GM19023 (cell line): ENCODE data around the gene ZSCAN5A.
"Not testable (repeated sequence)": the region's sequence is repeated elsewhere in the genome, so short reads cannot be mapped to it uniquely, and the experiment has no call there.

Experiments
- ATAC-seq: cut with Tn5 transposase; IDR thresholded peaks from one replicate; pipeline ENCODE4 v1.9.1; 2021; ENCODE audit warnings: mild to moderate bottlenecking, moderate library complexity; ENCODE audit not compliant: unreplicated experiment

ZSCAN5A gene

GRCh38 chr19:56315077-56315828 lies 614 bp upstream of the ZSCAN5A start:
- peak; percentile 81 for ATAC-seq

DNA sequence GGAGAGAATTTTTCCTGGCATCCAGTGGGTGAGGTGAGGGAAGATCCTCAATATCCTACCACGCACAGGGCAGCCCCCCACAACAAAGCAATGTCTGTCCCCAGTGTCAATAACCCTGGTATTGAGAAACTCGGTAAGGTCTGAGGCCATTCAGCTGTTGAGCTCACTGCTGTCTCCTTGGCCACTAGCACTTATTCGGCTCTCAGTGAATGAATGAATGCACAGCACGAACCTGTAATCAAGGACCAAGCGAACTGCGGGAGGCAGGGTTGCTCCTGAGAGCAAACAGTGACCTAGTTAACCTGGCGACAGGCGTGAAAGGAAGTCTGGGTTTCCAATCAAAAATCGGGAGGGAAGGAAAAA lies 640 bp downstream of the ZSCAN5A start:
- ATAC-seq, result no peak

DNA sequence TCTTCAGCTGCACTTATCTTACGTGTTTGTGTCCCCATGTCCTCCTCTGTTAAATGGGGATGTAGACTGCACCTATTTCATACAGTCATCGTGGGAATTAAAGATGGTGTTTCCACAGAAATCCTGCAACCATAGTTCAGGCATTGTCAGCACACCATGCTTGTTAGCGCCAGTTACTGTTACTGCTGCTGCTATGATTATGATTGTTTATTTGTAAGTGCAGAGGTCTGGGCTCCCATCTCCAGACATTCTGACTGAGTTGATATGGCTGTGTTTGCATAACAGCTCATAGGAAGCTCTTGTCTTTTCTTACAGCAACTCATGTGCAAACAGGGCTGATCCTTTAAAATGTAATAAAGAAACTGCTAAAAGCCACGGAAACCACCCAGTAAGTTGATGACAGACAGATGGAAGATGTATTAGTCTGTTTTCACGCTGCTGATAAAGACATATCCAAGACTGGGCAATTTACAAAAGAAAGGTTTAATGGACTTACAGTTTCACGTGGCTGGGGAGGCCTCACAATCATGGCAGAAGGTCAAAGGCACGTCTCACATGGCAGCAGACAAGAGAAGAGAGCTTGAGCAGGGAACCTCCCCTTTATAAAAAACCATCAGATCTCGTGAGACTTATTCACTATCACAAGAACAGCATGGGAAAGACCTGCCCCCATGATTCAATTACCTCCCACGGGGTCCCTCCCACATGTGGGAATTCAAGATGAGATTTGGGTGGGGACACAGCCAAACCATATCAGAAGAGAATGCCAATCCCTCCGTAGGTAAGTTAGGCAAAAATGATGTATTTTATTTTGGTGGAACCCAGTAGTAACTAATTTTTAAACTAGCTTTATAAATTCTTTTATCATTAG lies 1.6 kb downstream of the ZSCAN5A start:
- ATAC-seq, result no peak

GRCh38 chr19:56312342-56312741 lies 2.3 kb downstream of the ZSCAN5A start:
- ATAC-seq, result no peak

DNA sequence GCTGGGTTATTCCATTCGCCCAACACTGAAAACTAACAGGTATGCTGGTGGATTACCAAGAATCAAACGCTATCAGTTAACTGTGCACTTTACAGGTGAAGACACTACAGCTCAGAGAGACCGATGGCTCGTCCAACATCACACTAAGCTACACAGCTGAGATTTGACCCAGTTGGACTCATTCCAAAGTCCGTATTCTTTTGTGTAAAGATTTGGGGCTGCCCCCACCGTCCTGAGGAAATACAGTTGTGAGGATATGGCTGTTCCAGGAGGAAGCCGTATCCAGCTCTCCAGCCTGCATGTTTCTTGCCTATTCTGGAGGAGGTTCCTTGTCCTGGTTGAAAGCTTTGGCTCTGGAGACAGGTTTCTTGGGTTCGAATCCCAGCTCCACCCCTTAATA lies 4.2 kb downstream of the ZSCAN5A start:
- ATAC-seq, result no peak

GRCh38 chr19:56309511-56310185 lies 5.0 kb downstream of the ZSCAN5A start:
- ATAC-seq, result no peak

DNA sequence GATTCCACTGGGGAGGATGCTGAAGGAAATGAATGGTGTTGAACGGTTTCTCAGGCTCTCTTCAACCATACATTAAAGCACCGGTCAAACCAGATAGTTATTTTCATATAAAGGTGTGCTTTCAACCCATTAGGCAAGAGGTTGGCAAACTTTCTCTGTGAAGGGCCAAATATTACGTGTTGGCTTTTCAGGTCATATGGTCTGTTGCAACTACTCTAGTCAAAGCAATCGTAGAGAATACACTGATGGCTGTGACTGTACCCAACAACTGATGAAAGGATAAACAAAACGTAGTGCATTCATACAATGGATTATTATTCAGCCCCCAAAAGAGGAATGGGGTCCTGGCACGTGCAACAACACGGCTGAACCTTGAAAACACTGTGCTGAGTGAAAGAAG lies 5.8 kb downstream of the ZSCAN5A start:
- ATAC-seq, result no peak

DNA sequence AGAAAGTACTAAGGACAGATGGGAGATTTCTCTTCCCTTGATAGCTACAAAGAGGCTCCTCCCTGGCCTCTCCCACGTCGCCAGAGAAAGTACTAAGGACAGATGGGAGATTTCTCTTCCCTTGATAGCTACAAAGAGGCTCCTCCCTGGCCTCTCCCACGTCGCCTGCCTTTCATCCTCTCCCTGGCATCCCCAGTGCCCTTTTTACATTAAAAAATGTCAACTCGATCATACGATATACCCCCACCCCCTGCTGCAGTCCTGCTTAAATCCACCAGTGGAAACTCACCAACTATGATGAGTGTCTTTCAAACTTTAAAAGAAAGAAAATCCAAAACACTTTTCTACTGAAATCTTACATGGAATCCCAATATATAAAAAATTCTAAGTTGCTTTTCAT lies 7.6 kb downstream of the ZSCAN5A start:
- ATAC-seq, result not testable (repeated sequence)

GRCh38 chr19:56306016-56306415 lies 8.6 kb downstream of the ZSCAN5A start:
- ATAC-seq, result no peak

DNA sequence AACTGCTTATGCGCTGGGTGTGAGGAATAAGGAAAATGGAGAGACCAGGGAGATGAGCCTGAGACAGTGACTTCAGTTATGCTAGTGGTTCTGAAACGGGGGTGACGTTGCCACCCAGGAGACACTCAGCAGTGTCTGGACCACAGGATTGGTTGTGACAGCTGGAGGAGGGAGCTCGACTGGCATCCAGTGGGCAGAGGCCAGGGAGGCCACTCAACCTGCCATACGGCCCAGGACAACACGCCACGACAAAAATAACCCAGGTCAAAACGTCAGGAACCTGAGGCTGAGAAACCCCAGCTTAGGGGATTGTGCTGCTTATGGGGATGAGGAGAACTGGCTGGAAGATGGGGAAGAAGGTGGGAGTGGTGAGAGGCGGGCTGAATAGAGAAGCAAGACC lies 10.4 kb downstream of the ZSCAN5A start:
- ATAC-seq, result no peak

- no peak for ATAC-seq
These were observed 12.6 kb downstream of the ZSCAN5A start for GRCh38 chr19:56301886-56302620.

DNA sequence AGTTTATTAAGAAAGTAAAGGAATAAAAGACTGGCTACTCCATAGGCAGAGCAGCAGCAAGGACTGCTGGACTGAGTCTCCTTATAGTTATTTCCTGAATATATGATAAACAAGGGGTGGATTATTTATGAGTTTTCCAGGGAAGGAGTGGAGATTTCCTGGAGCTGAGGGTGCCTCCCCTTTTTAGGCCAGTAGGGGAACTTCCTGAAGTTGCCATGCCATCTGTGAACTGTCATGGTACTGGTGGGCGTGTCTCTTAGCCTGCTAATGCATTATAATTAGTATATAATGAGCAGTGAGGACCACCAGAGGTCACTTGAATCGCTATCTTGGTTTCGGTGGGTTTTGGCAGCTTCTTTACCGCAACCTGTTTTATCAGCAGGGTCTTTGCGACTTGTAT lies 13.5 kb downstream of the ZSCAN5A start:
- no peak for ATAC-seq

DNA sequence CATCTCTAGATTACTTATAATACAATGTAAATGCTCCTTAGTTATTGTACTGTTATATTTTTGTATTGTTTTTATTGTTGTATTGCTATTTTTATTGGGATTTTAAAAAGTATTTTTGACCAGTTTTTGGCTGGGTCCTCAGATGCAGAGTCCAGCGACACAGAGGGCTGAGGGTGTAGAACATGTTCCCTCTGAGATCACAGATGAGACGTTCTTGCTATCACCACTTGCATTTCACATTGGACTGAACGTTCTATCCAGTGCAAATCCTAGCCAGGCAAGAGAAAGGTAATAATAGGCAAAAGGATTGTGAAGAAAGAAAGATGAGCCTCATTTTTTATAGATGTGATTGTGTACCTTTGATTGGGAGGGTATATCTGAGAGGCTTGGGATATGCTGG lies 15.0 kb downstream of the ZSCAN5A start:
- no peak for ATAC-seq

GRCh38 chr19:56297010-56297409 lies 17.6 kb downstream of the ZSCAN5A start:
- no peak for ATAC-seq

GRCh38 chr19:56295531-56296455 lies 18.8 kb downstream of the ZSCAN5A start:
- ATAC-seq, result no peak

DNA sequence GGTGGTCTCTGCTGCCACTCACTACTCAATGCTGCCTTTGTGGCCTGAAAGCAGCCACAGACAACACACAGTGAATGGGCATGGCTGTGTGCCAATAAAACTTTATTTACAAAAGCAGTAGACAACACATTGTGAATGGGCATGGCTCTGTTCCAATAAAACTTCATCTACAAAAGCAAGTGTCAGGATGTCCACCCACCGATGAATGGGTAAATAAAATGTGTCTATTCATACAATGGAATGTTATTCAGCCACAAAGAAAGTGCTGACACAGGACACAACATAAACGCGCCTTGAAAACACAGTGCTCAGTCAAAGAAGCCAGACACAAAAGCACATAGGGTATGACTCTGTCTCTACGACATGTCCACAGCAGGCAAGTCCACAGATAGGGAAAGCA lies 20.1 kb downstream of the ZSCAN5A start:
- ATAC-seq, result no peak

- ATAC-seq, result no peak
These were observed 22.8 kb downstream of the ZSCAN5A start for GRCh38 chr19:56291867-56292266.

DNA sequence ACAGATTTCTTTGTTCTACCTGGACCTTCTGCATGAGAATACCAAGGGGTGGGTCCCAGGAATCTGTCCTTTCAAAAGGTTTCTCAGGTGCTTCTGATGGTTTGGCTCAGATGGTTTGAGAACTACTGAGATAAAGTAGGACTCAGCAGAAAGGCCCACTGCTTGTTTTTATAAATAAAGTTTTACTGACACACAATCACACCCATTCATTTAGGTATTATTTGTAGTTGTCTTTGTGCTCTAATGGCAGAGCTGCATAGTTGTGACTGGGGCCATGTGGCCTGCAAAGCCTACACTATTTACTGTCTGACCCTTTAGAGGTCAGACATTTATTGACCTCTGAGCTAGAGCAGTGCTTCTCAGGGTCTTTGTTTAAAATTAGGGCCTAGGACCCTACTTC lies 24.5 kb downstream of the ZSCAN5A start:
- ATAC-seq, result no peak

DNA sequence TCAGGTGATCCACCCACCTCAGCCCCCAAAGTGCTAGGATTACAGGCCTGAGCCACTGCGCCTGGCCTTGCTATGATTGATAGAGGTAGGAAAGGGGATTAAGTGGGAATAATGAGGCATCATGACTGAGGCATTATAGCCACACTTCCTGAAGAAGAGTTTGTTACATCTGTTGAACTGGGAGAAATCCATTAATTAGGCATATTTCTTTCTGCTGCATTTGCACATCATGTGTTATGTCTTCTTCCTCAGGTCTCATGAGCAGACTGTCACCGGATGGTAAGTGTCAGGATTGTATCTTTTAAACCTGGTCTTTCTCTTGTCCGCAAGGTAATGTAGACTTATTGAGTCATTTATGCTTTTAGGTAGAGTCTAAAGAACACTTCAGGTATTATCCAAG lies 29.9 kb downstream of the ZSCAN5A start:
- ATAC-seq, result no peak

DNA sequence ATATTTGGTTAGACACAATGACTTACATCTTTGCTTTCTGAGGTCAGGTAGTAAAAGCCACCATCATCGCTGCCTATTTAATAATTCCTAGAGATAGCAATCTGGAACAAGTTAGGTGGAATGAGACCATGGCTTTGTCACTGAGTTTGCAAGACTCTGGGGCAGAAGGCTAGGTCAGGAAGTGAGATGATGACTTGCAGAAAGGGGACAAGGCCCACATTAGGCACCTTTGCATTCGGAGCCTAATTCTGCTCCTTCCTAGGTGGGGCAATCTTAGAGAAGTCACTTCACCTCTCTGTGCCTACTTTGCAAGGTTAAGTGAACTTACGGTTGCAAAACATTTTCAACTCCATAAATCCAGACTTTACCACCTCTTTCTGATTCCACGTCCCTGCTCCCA lies 31.8 kb downstream of the ZSCAN5A start:
- no peak for ATAC-seq
